SU-DHL-6 (cell line): Measurements from ENCODE around the gene NMNAT2.

Experiments
- EZH2phosphoT487 ChIP-seq: fragments of 200-600 bp; sonication (generic), shearing (Covaris generic); conservative IDR thresholded peaks from 2 replicates; pipeline ENCODE4 v1.6.1; 2018; ENCODE audit warnings: mild to moderate bottlenecking, antibody characterized with exemption, low read length, moderate library complexity, mixed read lengths
- TF ChIP-seq, protein P1 (sequence below): fragments of 200-600 bp; sonication (generic); IDR thresholded peaks from one replicate; pipeline ENCODE4 v1.5.1; 2017; ENCODE audit warnings: antibody characterized with exemption, mild to moderate bottlenecking, low read length, moderate library complexity; ENCODE audit not compliant: insufficient read depth, poor library complexity, severe bottlenecking

DNA sequence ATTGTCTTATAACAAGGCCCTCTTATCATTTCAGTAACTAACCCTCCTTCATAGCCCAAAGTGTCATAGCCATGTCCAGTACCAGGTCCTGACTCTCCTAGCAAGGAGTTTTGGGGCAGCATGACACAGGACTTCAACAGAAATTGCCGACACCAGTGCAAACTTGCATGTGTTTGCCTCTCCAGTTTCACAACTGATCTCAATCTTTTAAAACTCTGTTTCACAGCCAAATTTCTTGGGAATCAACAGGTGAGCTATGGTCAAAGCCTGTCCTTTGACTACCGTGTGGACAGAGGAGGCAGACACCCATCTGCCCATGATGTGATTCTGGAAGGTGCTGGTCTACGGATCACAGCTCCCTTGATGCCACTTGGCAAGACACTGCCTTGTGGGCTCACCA, 195.3 kb downstream of the NMNAT2 start:
- TF ChIP-seq, protein P1, sequence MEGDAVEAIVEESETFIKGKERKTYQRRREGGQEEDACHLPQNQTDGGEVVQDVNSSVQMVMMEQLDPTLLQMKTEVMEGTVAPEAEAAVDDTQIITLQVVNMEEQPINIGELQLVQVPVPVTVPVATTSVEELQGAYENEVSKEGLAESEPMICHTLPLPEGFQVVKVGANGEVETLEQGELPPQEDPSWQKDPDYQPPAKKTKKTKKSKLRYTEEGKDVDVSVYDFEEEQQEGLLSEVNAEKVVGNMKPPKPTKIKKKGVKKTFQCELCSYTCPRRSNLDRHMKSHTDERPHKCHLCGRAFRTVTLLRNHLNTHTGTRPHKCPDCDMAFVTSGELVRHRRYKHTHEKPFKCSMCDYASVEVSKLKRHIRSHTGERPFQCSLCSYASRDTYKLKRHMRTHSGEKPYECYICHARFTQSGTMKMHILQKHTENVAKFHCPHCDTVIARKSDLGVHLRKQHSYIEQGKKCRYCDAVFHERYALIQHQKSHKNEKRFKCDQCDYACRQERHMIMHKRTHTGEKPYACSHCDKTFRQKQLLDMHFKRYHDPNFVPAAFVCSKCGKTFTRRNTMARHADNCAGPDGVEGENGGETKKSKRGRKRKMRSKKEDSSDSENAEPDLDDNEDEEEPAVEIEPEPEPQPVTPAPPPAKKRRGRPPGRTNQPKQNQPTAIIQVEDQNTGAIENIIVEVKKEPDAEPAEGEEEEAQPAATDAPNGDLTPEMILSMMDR = no peak
- TF ChIP-seq EZH2phosphoT487 = no peak
